RPMI7951 (cell line): ENCODE data around the gene TCL1B. TPM values are rescaled to one million over a fixed set of nuclear protein-coding genes. Genes with fewer than 3 reads are reported as not detected.

Source experiments
- total RNA-seq: library from RNA; depleted of rRNA; stranded (reverse); fragments of >200 nt; shearing (Covaris generic); gene quantifications from 2 replicates; pipeline ENCODE4 v1.2.3, GENCODE V29; 2014; rRNA removed

TCL1B gene
- total RNA-seq, 1 experiment from 2014 or later = not detected

Other genes with a start within 250 kb of the TCL1B start
- gene SYNE3, start 169.8 kb upstream of the TCL1B start, total RNA-seq = 6.0 and 6.2 TPM in 2 replicates
- gene GLRX5, start 151.4 kb upstream of the TCL1B start, total RNA-seq = 65.4 and 65.7 TPM in 2 replicates
- gene TCL1A, start 27.7 kb downstream of the TCL1B start, total RNA-seq = not detected in 2 replicates
- not detected in 2 replicates for gene TUNAR, start 190.4 kb downstream of the TCL1B start, total RNA-seq